Upper lobe of left lung (tissue), 4 donors: ENCODE data around the gene IRF3.

Experiments used
- CTCF ChIP-seq, 6 experiments: fragments of 450-650 bp in 4 of 6; fragments of 200-600 bp in 2 of 6; sonication (generic) in 2 of 6; IDR thresholded peaks; one replicate each; pipeline ENCODE4 v1.5.1; 2016 to 2019; ENCODE audit warnings: antibody characterized with exemption in 6 of 6
- EP300 ChIP-seq, 4 donors: sonication (generic); formaldehyde crosslinking; IDR thresholded peaks; one replicate each; pipeline ENCODE4 v1.5.1; 2017; ENCODE audit warnings: antibody characterized with exemption in 4 of 4, control low read depth in 2 of 4

DNA sequence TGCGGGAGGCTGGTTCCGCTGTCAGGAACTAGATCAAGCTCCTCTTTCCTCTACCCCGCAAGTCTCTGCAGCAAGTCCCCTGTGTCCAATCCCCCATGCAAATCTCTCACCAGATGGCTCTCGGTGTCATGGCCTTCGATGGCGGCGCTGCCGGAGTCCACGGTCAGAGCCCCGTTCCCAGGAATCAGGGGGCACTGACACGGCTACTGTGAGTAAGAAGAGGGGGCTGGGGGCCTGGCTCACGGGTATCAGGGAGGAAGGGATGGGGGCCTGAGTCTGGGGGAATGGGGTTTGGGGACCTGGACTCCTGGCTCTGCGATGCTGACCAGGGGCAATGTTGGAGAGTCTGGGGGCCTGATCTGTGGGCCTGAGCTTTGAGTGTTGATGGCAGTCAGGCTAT is 19.7 kb downstream of the IRF3 start:
- TF ChIP-seq CTCF (IDR thresholded peaks at IDR 0.05), result no peak
- no peak for TF ChIP-seq EP300 (IDR thresholded peaks at IDR 0.05)
